GM10266 (cell line): Measurements from ENCODE around the gene CPVL.

Source experiments
- DNase-seq: peaks from one replicate; pipeline ENCODE4 v3.0.0; 2012; ENCODE audit errors: extremely low spot score
- CTCF ChIP-seq: IDR thresholded peaks from 2 replicates; pipeline ENCODE4 v1.5.1; 2012; ENCODE audit warnings: mild to moderate bottlenecking, low read depth; ENCODE audit not compliant: control insufficient read depth, insufficient read depth; ENCODE audit errors: missing control alignments

CPVL gene

GRCh38 chr7:29084832-29085231, 61.5 kb downstream of the CPVL start:
- peak; percentile 5 for DNase-seq

GRCh38 chr7:29080803-29081202, 65.5 kb downstream of the CPVL start:
- DNase-seq = no peak
- no peak for TF ChIP-seq CTCF

More at GRCh38 chr7:29084832-29085231, 61.5 kb downstream of the CPVL start:
- no peak for TF ChIP-seq CTCF

- DNase-seq = no peak
- TF ChIP-seq CTCF = no peak
Observed at GRCh38 chr7:29078311-29079260, 67.8 kb downstream of the CPVL start.

GRCh38 chr7:29077854-29078253, 68.5 kb downstream of the CPVL start:
- TF ChIP-seq CTCF = no peak

GRCh38 chr7:29077176-29077575, 69.2 kb downstream of the CPVL start:
- no peak for DNase-seq
- TF ChIP-seq CTCF = no peak

More at GRCh38 chr7:29077854-29078253, 68.5 kb downstream of the CPVL start:
- no peak for DNase-seq

GRCh38 chr7:29076631-29077030, 69.7 kb downstream of the CPVL start:
- DNase-seq = no peak
- TF ChIP-seq CTCF = no peak

GRCh38 chr7:29075606-29076005, 70.7 kb downstream of the CPVL start:
- no peak for TF ChIP-seq CTCF

More at GRCh38 chr7:29075606-29076005, 70.7 kb downstream of the CPVL start:
- DNase-seq = no peak
